HCT116 (cell line): ENCODE data around the gene PARM1. TPM values are rescaled to one million over a fixed set of nuclear protein-coding genes. Genes with fewer than 3 reads are reported as not detected.

ENCODE experiments used
- ATAC-seq: fragments of 200-7000 bp; cut with Tn5 transposase; 2 replicates; pipeline ENCODE4 v1.9.1; 2020; ENCODE audit warnings: mild to moderate bottlenecking, moderate library complexity
- BruUV-seq: library from RNA; stranded (reverse); fragments of 400-500 nt; replicated peaks from 2 replicates; lab custom pipeline; 2021; lab: Mats Ljungman, UMichigan
- CTCF ChIA-PET: fragments of 300-600 bp; sonication (Branson Sonifier 250); formaldehyde crosslinking; loops from one replicate; lab custom pipeline; 2021; ENCODE audit warnings: antibody characterized with exemption; lab: Charles Lee
- POLR2A ChIA-PET: fragments of 300-600, 350-600 bp; sonication (Branson Sonifier 250); formaldehyde crosslinking; loops from one replicate; lab custom pipeline; 2021; ENCODE audit warnings: antibody characterized with exemption; lab: Charles Lee
- RAD21 ChIA-PET, 2 experiments: fragments of 300-600 bp; sonication (Branson Sonifier 250); formaldehyde crosslinking; loops; one replicate each; lab custom pipeline; 2023; ENCODE audit warnings: low total read pairs in 2 of 2; ENCODE audit not compliant: uncharacterized antibody in 2 of 2, unreplicated experiment in 2 of 2, low non-redundant PET in 1 of 2; lab: Charles Lee
- DNase-seq: peaks from one replicate; pipeline ENCODE4 v3.0.0-alpha.2; 2010; ENCODE audit warnings: low read depth, low spot score
- H2AFZ ChIP-seq: fragments of 200-600 bp; shearing (Covaris generic), sonication (generic); 2 replicates; pipeline ENCODE4 v1.6.1; 2017; ENCODE audit warnings: low read depth, mixed run types, mixed read lengths, antibody characterized with exemption, low read length; ENCODE audit not compliant: poor library complexity, severe bottlenecking
- H3K27ac ChIP-seq: 2 replicates; pipeline ENCODE4 v1.5.1; 2012; ENCODE audit warnings: low read depth, low read length
- H3K27me3 ChIP-seq: fragments of 200-600 bp; sonication (generic); 2 replicates; pipeline ENCODE4 v1.6.1; 2016; ENCODE audit warnings: mixed run types, low read length, mixed read lengths; ENCODE audit not compliant: insufficient read depth
- H3K36me3 ChIP-seq, 2 experiments: fragments of 200-500 bp in 1 of 2; fragments of 200-600 bp in 1 of 2; sonication (Bioruptor generic) in 1 of 2; sonication (generic) in 1 of 2; 2 replicates each; pipeline versions ENCODE4 v1.5.1 to v1.6.1; 2014 to 2016; ENCODE audit warnings: low read length in 2 of 2, inconsistent platforms in 1 of 2, mixed read lengths in 1 of 2, mixed run types in 1 of 2; ENCODE audit not compliant: insufficient read depth in 2 of 2, control insufficient read depth in 1 of 2
- H3K4me1 ChIP-seq, 2 experiments: fragments of 200-600 bp in 1 of 2; sonication (generic) in 1 of 2; 2 replicates each; pipeline versions ENCODE4 v1.5.1 to v1.6.1; 2012 to 2017; ENCODE audit warnings: low read length in 2 of 2, inconsistent platforms in 1 of 2, mild to moderate bottlenecking in 1 of 2, mixed read lengths in 1 of 2, mixed run types in 1 of 2, moderate library complexity in 1 of 2; ENCODE audit not compliant: insufficient read depth in 2 of 2, control insufficient read depth in 1 of 2
- H3K4me2 ChIP-seq: fragments of 200-600 bp; sonication (generic); 2 replicates; pipeline ENCODE4 v1.6.1; 2017; ENCODE audit warnings: mixed run types, low read length, mixed read lengths
- H3K4me3 ChIP-seq, 2 experiments: fragments of 200-600 bp in 1 of 2; sonication (generic) in 1 of 2; replicated peaks in 1 of 2; 2 replicates each; pipeline ENCODE4 v1.5.1; 2011 to 2016; ENCODE audit warnings: low read length in 2 of 2, control low read depth in 1 of 2, low read depth in 1 of 2, mild to moderate bottlenecking in 1 of 2, mixed read lengths in 1 of 2, mixed run types in 1 of 2
- H3K79me2 ChIP-seq: fragments of 200-600 bp; sonication (generic); 2 replicates; pipeline ENCODE4 v1.6.1; 2017; ENCODE audit warnings: mild to moderate bottlenecking, mixed run types, low read length, moderate library complexity, mixed read lengths; ENCODE audit not compliant: insufficient read depth
- H3K9ac ChIP-seq: fragments of 200-600 bp; sonication (generic); 2 replicates; pipeline ENCODE4 v1.6.1; 2016; ENCODE audit warnings: low read length, mixed read lengths
- H3K9me2 ChIP-seq: fragments of 200-600 bp; sonication (generic), shearing (Covaris generic); 2 replicates; pipeline ENCODE4 v1.6.1; 2017; ENCODE audit warnings: mixed run types, mild to moderate bottlenecking, moderate library complexity; ENCODE audit not compliant: insufficient read depth
- H3K9me3 ChIP-seq, 2 experiments: fragments of 200-500 bp in 1 of 2; fragments of 200-600 bp in 1 of 2; sonication (Bioruptor generic) in 1 of 2; sonication (generic) in 1 of 2; 2 replicates each; pipeline ENCODE4 v1.6.1; 2014 to 2017; ENCODE audit warnings: low read length in 2 of 2, mixed read lengths in 2 of 2, inconsistent platforms in 1 of 2, low read depth in 1 of 2, mild to moderate bottlenecking in 1 of 2, mixed run types in 1 of 2, moderate library complexity in 1 of 2; ENCODE audit not compliant: control insufficient read depth in 1 of 2, insufficient read depth in 1 of 2
- H4K20me1 ChIP-seq: fragments of 200-600 bp; sonication (generic), shearing (Covaris generic); 2 replicates; pipeline ENCODE4 v1.6.1; 2017; ENCODE audit warnings: mixed run types, mild to moderate bottlenecking, moderate library complexity; ENCODE audit not compliant: insufficient read depth
- ATF3 ChIP-seq: IDR thresholded peaks from 2 replicates; pipeline ENCODE4 v1.6.1; 2012
- CBX3 ChIP-seq: IDR thresholded peaks from 2 replicates; pipeline ENCODE4 v1.6.1; 2012; ENCODE audit warnings: low read depth
- CTCF ChIP-seq, 3 experiments: fragments of 200-600 bp in 1 of 3; sonication (generic) in 1 of 3; IDR thresholded peaks in 2 of 3; conservative IDR thresholded peaks in 1 of 3; 2 replicates each; pipeline ENCODE4 v1.5.1; 2012 to 2017; ENCODE audit warnings: low read depth in 2 of 3, low read length in 2 of 3, antibody characterized with exemption in 1 of 3, borderline replicate concordance in 1 of 3, control low read depth in 1 of 3, mild to moderate bottlenecking in 1 of 3, mixed read lengths in 1 of 3, mixed run types in 1 of 3, moderate library complexity in 1 of 3; ENCODE audit not compliant: insufficient read depth in 1 of 3
- EGR1 ChIP-seq: IDR thresholded peaks from 2 replicates; pipeline ENCODE4 v1.6.1; 2012; ENCODE audit warnings: low read depth
- ELF1 ChIP-seq: IDR thresholded peaks from 2 replicates; pipeline ENCODE4 v1.6.1; 2012; ENCODE audit warnings: low read depth, borderline replicate concordance
- EZH2 ChIP-seq: fragments of 200-600 bp; sonication (generic); IDR thresholded peaks from 2 replicates; pipeline ENCODE4 v1.6.1; 2017; ENCODE audit warnings: antibody characterized with exemption, mixed run types
- EZH2phosphoT487 ChIP-seq: fragments of 200-600 bp; IDR thresholded peaks from 2 replicates; pipeline ENCODE4 v1.6.1; 2018; ENCODE audit warnings: antibody characterized with exemption, borderline replicate concordance
- FOSL1 ChIP-seq: IDR thresholded peaks from 2 replicates; pipeline ENCODE4 v1.6.1; 2012; ENCODE audit warnings: low read depth
- POLR2A ChIP-seq: IDR thresholded peaks from 2 replicates; pipeline ENCODE4 v1.7.0; 2011; ENCODE audit warnings: borderline replicate concordance; ENCODE audit not compliant: insufficient read depth, insufficient read length; ENCODE audit errors: extremely low read depth
- POLR2AphosphoS5 ChIP-seq: IDR thresholded peaks from 2 replicates; pipeline ENCODE4 v1.6.1; 2011; ENCODE audit warnings: mild to moderate bottlenecking, low read depth, low read length, moderate library complexity
- RAD21 ChIP-seq: IDR thresholded peaks from 2 replicates; pipeline ENCODE4 v1.6.1; 2012; ENCODE audit warnings: low read depth, mild to moderate bottlenecking
- REST ChIP-seq: IDR thresholded peaks from 2 replicates; pipeline ENCODE4 v1.6.1; 2012; ENCODE audit warnings: low read depth
- TCF7L2 ChIP-seq: IDR thresholded peaks from 2 replicates; pipeline ENCODE4 v1.7.0; 2011; ENCODE audit warnings: borderline replicate concordance, inconsistent platforms; ENCODE audit not compliant: insufficient read depth, insufficient read length; ENCODE audit errors: extremely low read depth
- YY1 ChIP-seq: IDR thresholded peaks from 2 replicates; pipeline ENCODE4 v1.6.1; 2011; ENCODE audit warnings: low read length, low read depth, moderate library complexity, mild to moderate bottlenecking; ENCODE audit not compliant: insufficient replicate concordance; ENCODE audit errors: extremely low read depth
- ZBTB33 ChIP-seq: IDR thresholded peaks from 2 replicates; pipeline ENCODE4 v1.6.1; 2011; ENCODE audit warnings: mild to moderate bottlenecking, low read length, moderate library complexity; ENCODE audit not compliant: insufficient replicate concordance; ENCODE audit errors: extremely low read depth
- ZFX ChIP-seq: fragments of 450-650 bp; IDR thresholded peaks from 2 replicates; pipeline ENCODE4 v1.6.1; 2017
- ZNF274 ChIP-seq: fragments of 200-500 bp; sonication (Bioruptor generic); IDR thresholded peaks from 2 replicates; pipeline ENCODE4 v1.6.1; 2014; ENCODE audit warnings: mild to moderate bottlenecking, low read depth, low read length, inconsistent platforms
- intact Hi-C: fragments of 100-400 bp; cut with micrococcal nuclease; formaldehyde crosslinking; loops from 2 replicates; pipeline ENCODE4 v1.10.0; 2022
- total RNA-seq: library from RNA; stranded (reverse); gene quantifications from one replicate; pipeline ENCODE4 v1.2.1, GENCODE V29; 2021; ENCODE audit not compliant: unreplicated experiment

Gene PARM1
- total RNA-seq, 1 experiment from 2014 or later = 11.7 TPM

- ChIA-PET POLR2A (no interaction called here), RAD21 (no interaction called here), CTCF (interaction anchor here (0.6 kb wide), 1 partner anchor 79 kb away, joined by 3 read pairs; no protein-coding TSS in a partner anchor)
- Histone ChIP-seq H3K27ac (no peak overlapping the region), H3K4me2 (no peak overlapping the region), H3K4me1 (no peaks in the 10 kb centered on the region), H3K36me3 (no peaks in the 10 kb centered on the region), H3K79me2 (no peaks in the 10 kb centered on the region), H2AFZ (no peak overlapping the region), H3K4me3 (no peak overlapping the region), H3K9ac (no peak overlapping the region), H3K9me3 (no peaks in the 10 kb centered on the region), H4K20me1 (no peaks in the 10 kb centered on the region), H3K27me3 (no peaks in the 10 kb centered on the region), H3K9me2 (no peaks in the 10 kb centered on the region)
- TF ChIP-seq POLR2A (no peak), FOSL1 (no peak), ZNF274 (no peak), ATF3 (no peak), POLR2AphosphoS5 (no peak), CBX3 (no peak), TCF7L2 (no peak), ELF1 (no peak), REST (no peak), ZFX (no peak), YY1 (no peak), RAD21 (no peak), EZH2 (no peak), EZH2phosphoT487 (no peak), EGR1 (no peak), ZBTB33 (no peak), CTCF (IDR thresholded peaks at IDR 0.05 in 2 of 3, conservative IDR thresholded peaks at IDR 0.05 in 1 of 3; ENCODE audit: borderline replicate concordance in 1 of 3, insufficient read depth in 1 of 3, low read depth in 2 of 3, low read length in 2 of 3) (no peak)
- BruUV-seq = no TSS peak
- DNase-seq (no peak), ATAC-seq (no peak)
- intact Hi-C loops = no loop called here
Observed at GRCh38 chr4:75046226-75046625, 113.3 kb downstream of the PARM1 start.
